H9 (cell line): ENCODE results near the gene TSPAN11. TPM values are rescaled to one million over a fixed set of nuclear protein-coding genes. Genes with fewer than 3 reads are reported as not detected.

Experiments
- DNase-seq: peaks from one replicate; pipeline ENCODE4 v3.0.0-alpha.2; 2017
- H2AFZ ChIP-seq: one replicate; pipeline ENCODE4 v1.6.1; 2013; ENCODE audit warnings: mild to moderate bottlenecking, low read length, control low read depth, moderate library complexity
- H2AK5ac ChIP-seq: 2 replicates; pipeline ENCODE4 v1.6.1; 2013; ENCODE audit warnings: low read length, control low read depth, mixed read lengths; ENCODE audit not compliant: insufficient read length
- H2BK120ac ChIP-seq: one replicate; pipeline ENCODE4 v1.6.1; 2013; ENCODE audit warnings: low read depth, mild to moderate bottlenecking, low read length, control low read depth, inconsistent platforms; ENCODE audit not compliant: poor library complexity, severe bottlenecking
- H2BK12ac ChIP-seq: 2 replicates; pipeline ENCODE4 v1.6.1; 2013; ENCODE audit warnings: low read length, control low read depth, mixed read lengths, low read depth; ENCODE audit not compliant: insufficient read length
- H2BK15ac ChIP-seq: 2 replicates; pipeline ENCODE4 v1.6.1; 2013; ENCODE audit warnings: low read depth, low read length, control low read depth
- H2BK20ac ChIP-seq: one replicate; pipeline ENCODE4 v1.6.1; 2013; ENCODE audit warnings: low read depth, mild to moderate bottlenecking, low read length, control low read depth, inconsistent platforms; ENCODE audit not compliant: poor library complexity, severe bottlenecking
- H2BK5ac ChIP-seq: 2 replicates; pipeline ENCODE4 v1.6.1; 2013; ENCODE audit warnings: low read length, control low read depth, mixed read lengths; ENCODE audit not compliant: insufficient read length
- H3K14ac ChIP-seq: 2 replicates; pipeline ENCODE4 v1.6.1; 2013; ENCODE audit warnings: low read length, control low read depth; ENCODE audit not compliant: insufficient read depth
- H3K18ac ChIP-seq: 2 replicates; pipeline ENCODE4 v1.6.1; 2013; ENCODE audit warnings: low read depth, mild to moderate bottlenecking, mixed read lengths, low read length, control low read depth; ENCODE audit not compliant: insufficient read length
- H3K23ac ChIP-seq: 2 replicates; pipeline ENCODE4 v1.6.1; 2013; ENCODE audit warnings: low read length, control low read depth, mixed read lengths, low read depth; ENCODE audit not compliant: insufficient read length
- H3K23me2 ChIP-seq: 2 replicates; pipeline ENCODE4 v1.6.1; 2013; ENCODE audit warnings: low read depth, mild to moderate bottlenecking, mixed read lengths, low read length, control low read depth; ENCODE audit not compliant: insufficient read length, poor library complexity, severe bottlenecking
- H3K27ac ChIP-seq: 2 replicates; pipeline ENCODE4 v1.5.1; 2013; ENCODE audit warnings: low read length, control low read depth, mixed read lengths, low read depth; ENCODE audit not compliant: insufficient read length
- H3K27me3 ChIP-seq: 2 replicates; pipeline ENCODE4 v1.6.1; 2013; ENCODE audit warnings: low read length, control low read depth, inconsistent platforms; ENCODE audit not compliant: insufficient read depth
- H3K4ac ChIP-seq: 2 replicates; pipeline ENCODE4 v1.6.1; 2013; ENCODE audit warnings: low read depth, mild to moderate bottlenecking, control low read depth, inconsistent platforms, low read length, moderate library complexity
- H3K4me1 ChIP-seq: 2 replicates; pipeline ENCODE4 v1.6.1; 2013; ENCODE audit warnings: low read length, control low read depth, inconsistent platforms; ENCODE audit not compliant: insufficient read depth
- H3K4me2 ChIP-seq: 2 replicates; pipeline ENCODE4 v1.6.1; 2013; ENCODE audit warnings: low read length, control low read depth, mixed read lengths; ENCODE audit not compliant: insufficient read length, insufficient read depth
- H3K56ac ChIP-seq: 2 replicates; pipeline ENCODE4 v1.6.1; 2013; ENCODE audit warnings: low read depth, mild to moderate bottlenecking, mixed read lengths, low read length, control low read depth; ENCODE audit not compliant: insufficient read length
- H3K79me1 ChIP-seq: 2 replicates; pipeline ENCODE4 v1.6.1; 2013; ENCODE audit warnings: low read depth, mild to moderate bottlenecking, moderate library complexity, low read length, control low read depth, inconsistent platforms; ENCODE audit not compliant: insufficient read depth, poor library complexity, severe bottlenecking
- H3K79me2 ChIP-seq: 2 replicates; pipeline ENCODE4 v1.6.1; 2013; ENCODE audit warnings: low read length, control low read depth, inconsistent platforms; ENCODE audit not compliant: insufficient read depth
- H3K9ac ChIP-seq: 2 replicates; pipeline ENCODE4 v1.6.1; 2013; ENCODE audit warnings: low read length, control low read depth, mixed read lengths; ENCODE audit not compliant: insufficient read length; ENCODE audit errors: extremely low read depth
- H3K9me3 ChIP-seq: one replicate; pipeline ENCODE4 v1.6.1; 2013; ENCODE audit warnings: low read depth, low read length, inconsistent platforms; ENCODE audit not compliant: control insufficient read depth
- H3T11ph ChIP-seq: one replicate; pipeline ENCODE4 v1.6.1; 2013; ENCODE audit warnings: mild to moderate bottlenecking, low read length, control low read depth, inconsistent platforms
- H4K20me1 ChIP-seq: one replicate; pipeline ENCODE4 v1.6.1; 2013; ENCODE audit not compliant: control insufficient read depth, insufficient read length, insufficient read depth
- H4K5ac ChIP-seq: 2 replicates; pipeline ENCODE4 v1.6.1; 2013; ENCODE audit warnings: low read depth, mild to moderate bottlenecking, mixed read lengths, low read length, control low read depth; ENCODE audit not compliant: insufficient read length
- H4K8ac ChIP-seq: replicated peaks from 2 replicates; pipeline ENCODE4 v1.6.1; 2013; ENCODE audit warnings: low read length, control low read depth, mixed read lengths, low read depth; ENCODE audit not compliant: insufficient read length
- H4K91ac ChIP-seq: 2 replicates; pipeline ENCODE4 v1.6.1; 2013; ENCODE audit warnings: low read depth, mild to moderate bottlenecking, moderate library complexity, mixed read lengths, low read length, control low read depth; ENCODE audit not compliant: insufficient read length
- H3K27ac Mint-ChIP-seq, 3 experiments: 2 replicates in 2 of 3; 3 replicates in 1 of 3; pipeline ENCODE4 v1.8.0; 2020 to 2021; ENCODE audit warnings: mixed read lengths in 3 of 3, mild to moderate bottlenecking in 1 of 3, moderate library complexity in 1 of 3
- H3K27me3 Mint-ChIP-seq: 2 replicates; pipeline ENCODE4 v1.8.0; 2021; ENCODE audit warnings: low read depth, mild to moderate bottlenecking, moderate library complexity, mixed read lengths
- H3K36me3 Mint-ChIP-seq, 3 experiments: 2 replicates in 2 of 3; 3 replicates in 1 of 3; pipeline ENCODE4 v1.8.0; 2020 to 2021; ENCODE audit warnings: low read depth in 3 of 3, mixed read lengths in 3 of 3; ENCODE audit not compliant: insufficient read depth in 1 of 3
- H3K4me1 Mint-ChIP-seq, 2 experiments: 2 replicates each; pipeline ENCODE4 v1.8.0; 2020; ENCODE audit warnings: mixed read lengths in 2 of 2
- H3K4me3 Mint-ChIP-seq, 2 experiments: 2 replicates in 1 of 2; 3 replicates in 1 of 2; pipeline ENCODE4 v1.8.0; 2020 to 2021; ENCODE audit warnings: mild to moderate bottlenecking in 2 of 2, mixed read lengths in 2 of 2, moderate library complexity in 1 of 2
- H3K9me3 Mint-ChIP-seq, 2 experiments: 2 replicates in 1 of 2; 3 replicates in 1 of 2; pipeline ENCODE4 v1.8.0; 2020; ENCODE audit warnings: mild to moderate bottlenecking in 2 of 2, mixed read lengths in 2 of 2, moderate library complexity in 1 of 2
- WGBS: extraction: QIAGEN DNeasy Blood & Tissue Kit; methylation state at CpG from one replicate; pipeline ENCODE4 v1.1.7; 2013; ENCODE audit warnings: missing lambda C conversion rate, low lambda C conversion rate, mixed read lengths; ENCODE audit not compliant: insufficient read length; ENCODE audit errors: extremely low coverage; 5-methylcytosine and 5-hydroxymethylcytosine counted together
- total RNA-seq: library from RNA; stranded (reverse); gene quantifications from 2 replicates; pipeline ENCODE4 v1.2.1, GENCODE V29; 2021
- TF ChIP-seq, protein P1 (sequence below): fragments of 200-600 bp; sonication (generic); conservative IDR thresholded peaks from 3 replicates; pipeline ENCODE4 v1.8.0; 2021; ENCODE audit warnings: antibody characterized with exemption, mild to moderate bottlenecking

The TSPAN11 gene
- total RNA-seq, 1 experiment from 2014 or later = 4.2 TPM

DNA sequence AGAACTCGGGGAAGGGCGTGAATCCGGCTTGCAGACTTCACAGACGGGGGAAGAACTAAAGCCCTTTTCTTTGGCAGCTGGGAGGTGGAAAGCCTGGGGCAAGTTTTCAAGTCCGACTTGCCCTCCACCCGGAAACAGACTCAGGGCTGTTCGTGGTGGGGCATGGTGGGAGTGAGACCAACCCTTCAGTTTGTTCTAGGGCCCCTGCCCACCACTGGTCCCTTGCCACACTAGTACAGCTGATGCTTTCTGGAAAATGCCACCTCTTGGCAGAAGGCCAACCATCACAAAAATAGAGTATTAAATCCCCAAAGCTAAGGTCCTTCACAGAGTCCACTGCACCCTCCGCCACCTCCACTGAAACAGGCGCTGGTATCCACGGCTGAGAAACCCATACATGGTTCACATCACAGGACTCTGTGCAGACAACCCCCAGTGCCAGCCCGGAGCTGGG, 96.8 kb downstream of the TSPAN11 start:
- H3K4me1 ChIP-seq = no peaks in the 10 kb centered on the region
- H3K36me3 Mint-ChIP-seq = peaks cover 5 to 15% (median 10%) of the 10 kb centered on the region in 3 experiments; a peak in 5 of 7 replicates
- no peak overlapping the region for H4K91ac ChIP-seq
- no peak overlapping the region for H3K9ac ChIP-seq
- H4K5ac ChIP-seq = no peak overlapping the region
- peaks cover 13% of the 10 kb centered on the region for H3K27me3 Mint-ChIP-seq
- no peak overlapping the region for H2BK12ac ChIP-seq
- H3K4me1 Mint-ChIP-seq = peaks cover 5 to 12% of the 10 kb centered on the region in 2 experiments
- H2BK120ac ChIP-seq = no peak overlapping the region
- no peak overlapping the region for H3K27ac ChIP-seq
- no peak overlapping the region for H3K14ac ChIP-seq
- no peak overlapping the region for H2AFZ ChIP-seq
- H2BK20ac ChIP-seq = no peak overlapping the region
- peak overlapping the region in 1 of 3 experiments; percentile 54; a peak in 1 of 7 replicates for H3K27ac Mint-ChIP-seq
- H3K56ac ChIP-seq = no peak overlapping the region
- H3K23me2 ChIP-seq = no peaks in the 10 kb centered on the region
- DNase-seq = peak; percentile 20
- H4K20me1 ChIP-seq = no peaks in the 10 kb centered on the region
- H3K9me3 Mint-ChIP-seq = peaks cover 13 to 18% of the 10 kb centered on the region in 2 experiments; a peak in 4 of 5 replicates
- no peaks in the 10 kb centered on the region for H3K27me3 ChIP-seq
- H2BK5ac ChIP-seq = no peak overlapping the region
- no peak overlapping the region for H3K23ac ChIP-seq
- H3K4me2 ChIP-seq = no peak overlapping the region
- H2AK5ac ChIP-seq = no peak overlapping the region
- H3K18ac ChIP-seq = no peak overlapping the region
- no peak overlapping the region for H3T11ph ChIP-seq
- H3K79me2 ChIP-seq = no peaks in the 10 kb centered on the region
- no CpG with 5 or more reads among the region's 11 CpGs for WGBS
- H3K79me1 ChIP-seq = no peaks in the 10 kb centered on the region
- H3K4me3 Mint-ChIP-seq = no peak overlapping the region
- TF ChIP-seq, protein P1, sequence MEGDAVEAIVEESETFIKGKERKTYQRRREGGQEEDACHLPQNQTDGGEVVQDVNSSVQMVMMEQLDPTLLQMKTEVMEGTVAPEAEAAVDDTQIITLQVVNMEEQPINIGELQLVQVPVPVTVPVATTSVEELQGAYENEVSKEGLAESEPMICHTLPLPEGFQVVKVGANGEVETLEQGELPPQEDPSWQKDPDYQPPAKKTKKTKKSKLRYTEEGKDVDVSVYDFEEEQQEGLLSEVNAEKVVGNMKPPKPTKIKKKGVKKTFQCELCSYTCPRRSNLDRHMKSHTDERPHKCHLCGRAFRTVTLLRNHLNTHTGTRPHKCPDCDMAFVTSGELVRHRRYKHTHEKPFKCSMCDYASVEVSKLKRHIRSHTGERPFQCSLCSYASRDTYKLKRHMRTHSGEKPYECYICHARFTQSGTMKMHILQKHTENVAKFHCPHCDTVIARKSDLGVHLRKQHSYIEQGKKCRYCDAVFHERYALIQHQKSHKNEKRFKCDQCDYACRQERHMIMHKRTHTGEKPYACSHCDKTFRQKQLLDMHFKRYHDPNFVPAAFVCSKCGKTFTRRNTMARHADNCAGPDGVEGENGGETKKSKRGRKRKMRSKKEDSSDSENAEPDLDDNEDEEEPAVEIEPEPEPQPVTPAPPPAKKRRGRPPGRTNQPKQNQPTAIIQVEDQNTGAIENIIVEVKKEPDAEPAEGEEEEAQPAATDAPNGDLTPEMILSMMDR = no peak
- no peak overlapping the region for H4K8ac ChIP-seq
- no peaks in the 10 kb centered on the region for H3K9me3 ChIP-seq
- H3K4ac ChIP-seq = no peak overlapping the region
- no peak overlapping the region for H2BK15ac ChIP-seq
